Tibial artery (tissue), 4 donors: Measurements from ENCODE around the gene GALNT17.

ENCODE experiments used
- DNase-seq, 2 donors: peaks; one replicate each; pipeline ENCODE4 v3.0.0-alpha.2; 2019
- H3K27ac ChIP-seq, 2 donors: fragments of 200-600 bp; sonication (generic) in 1 of 2; 1 replicate in 1 of 2; 2 replicates in 1 of 2; pipeline ENCODE4 v1.5.1; 2018 to 2019; ENCODE audit warnings: mild to moderate bottlenecking in 1 of 2
- H3K27me3 ChIP-seq, 2 donors: fragments of 200-600 bp; sonication (generic) in 1 of 2; one replicate each; pipeline versions ENCODE4 v1.5.1 to v1.6.0; 2016 to 2019
- H3K36me3 ChIP-seq, 3 donors: fragments of 200-600 bp; sonication (generic) in 2 of 3; one replicate each; pipeline ENCODE4 v1.5.1; 2016 to 2019; ENCODE audit warnings: mild to moderate bottlenecking in 2 of 3
- H3K4me1 ChIP-seq, 4 donors: fragments of 200-600 bp; sonication (generic) in 2 of 4; 1 replicate in 3 of 4; 2 replicates in 1 of 4; pipeline ENCODE4 v1.5.1; 2016 to 2019
- H3K4me3 ChIP-seq, 2 donors: fragments of 200-600 bp; sonication (generic) in 1 of 2; 1 replicate in 1 of 2; 2 replicates in 1 of 2; pipeline ENCODE4 v1.5.1; 2018 to 2019; ENCODE audit warnings: mild to moderate bottlenecking in 2 of 2
- H3K9me3 ChIP-seq, 3 donors: fragments of 200-600 bp; sonication (generic) in 1 of 3; one replicate each; pipeline ENCODE4 v1.5.1; 2016 to 2019
- CTCF ChIP-seq, 2 experiments: fragments of 200-600 bp in 1 of 2; fragments of 450-650 bp in 1 of 2; IDR thresholded peaks; one replicate each; pipeline ENCODE4 v1.5.1; 2017 to 2019; ENCODE audit warnings: antibody characterized with exemption in 2 of 2, mild to moderate bottlenecking in 1 of 2, moderate library complexity in 1 of 2
- intact Hi-C: fragments of 100-400 bp; cut with DNase I; formaldehyde crosslinking; loops from one replicate; pipeline ENCODE4 v1.15.0; 2023; ENCODE audit warnings: low total_unique reads

GALNT17 gene

GRCh38 chr7:71461572-71461971 is 329.6 kb downstream of the GALNT17 start:
- Histone ChIP-seq H3K27ac (no peak overlapping the region), H3K4me1 (peaks cover 0 to 5% (median 0%) of the 10 kb centered on the region in 4 donors), H3K27me3 (no peaks in the 10 kb centered on the region), H3K36me3 (no peaks in the 10 kb centered on the region), H3K9me3 (no peaks in the 10 kb centered on the region), H3K4me3 (no peak overlapping the region)
- no peak for TF ChIP-seq CTCF (IDR thresholded peaks at IDR 0.05)
- no peak for DNase-seq
- intact Hi-C loops, result no loop called here

GRCh38 chr7:71465741-71466189 is 333.8 kb downstream of the GALNT17 start:
- Histone ChIP-seq H3K27ac (no peak overlapping the region), H3K4me3 (no peak overlapping the region), H3K4me1 (peaks cover 0 to 4% (median 1%) of the 10 kb centered on the region in 4 donors), H3K27me3 (no peaks in the 10 kb centered on the region), H3K36me3 (no peaks in the 10 kb centered on the region), H3K9me3 (no peaks in the 10 kb centered on the region)
- DNase-seq, result no peak
- TF ChIP-seq CTCF (IDR thresholded peaks at IDR 0.05), result no peak
- intact Hi-C loops, result no loop called here

DNA sequence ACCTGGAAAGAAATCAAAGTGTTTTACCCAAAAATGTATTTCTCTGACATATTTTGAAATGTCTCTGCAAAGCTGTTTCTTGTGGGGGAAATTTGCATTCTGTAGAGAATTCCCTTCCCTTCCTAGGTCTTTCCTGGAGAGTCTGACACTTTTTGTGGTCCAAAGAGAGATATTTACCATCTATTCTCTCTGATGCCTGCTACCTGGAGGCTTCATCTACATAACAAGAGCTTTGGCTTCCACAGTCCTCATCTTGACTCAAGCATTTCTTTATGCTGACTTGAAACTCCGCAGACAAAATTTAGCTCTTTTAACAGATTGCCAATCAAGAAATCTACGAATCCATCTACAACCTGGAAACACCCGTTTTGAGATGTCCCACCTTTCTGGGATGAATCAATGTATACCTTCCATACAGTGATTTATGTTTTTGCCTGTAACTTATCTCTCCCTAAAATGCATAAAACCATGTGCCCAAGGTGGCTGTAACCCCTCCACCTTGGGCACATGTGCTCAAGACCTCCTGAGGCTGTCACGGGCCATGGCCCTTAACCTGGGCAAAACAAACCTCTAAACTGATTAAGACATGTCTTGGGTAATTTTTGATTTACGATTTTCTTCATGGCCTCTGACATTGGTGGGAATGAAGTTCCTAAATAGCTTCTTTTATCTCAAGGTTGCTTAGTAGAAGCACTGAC is 334.7 kb downstream of the GALNT17 start:
- H3K27ac ChIP-seq, result no peak overlapping the region
- peaks cover 0 to 4% (median 0%) of the 10 kb centered on the region in 4 donors for H3K4me1 ChIP-seq
- no peaks in the 10 kb centered on the region for H3K36me3 ChIP-seq
- DNase-seq, result no peak
- no peak overlapping the region for H3K4me3 ChIP-seq
- no peak for TF ChIP-seq CTCF (IDR thresholded peaks at IDR 0.05)
- intact Hi-C loops, result no loop called here
- no peaks in the 10 kb centered on the region for H3K27me3 ChIP-seq
- no peaks in the 10 kb centered on the region for H3K9me3 ChIP-seq

GRCh38 chr7:71470326-71470725 is 338.4 kb downstream of the GALNT17 start:
- H3K4me3 ChIP-seq, result no peak overlapping the region
- no peak for DNase-seq
- peaks cover 0 to 9% (median 4%) of the 10 kb centered on the region in 3 donors for H3K9me3 ChIP-seq
- no peak overlapping the region for H3K27ac ChIP-seq
- H3K27me3 ChIP-seq, result no peaks in the 10 kb centered on the region
- H3K36me3 ChIP-seq, result peaks cover 0 to 6% (median 0%) of the 10 kb centered on the region in 3 donors
- intact Hi-C loops, result no loop called here
- TF ChIP-seq CTCF (IDR thresholded peaks at IDR 0.05), result no peak
- H3K4me1 ChIP-seq, result peaks cover 0 to 4% (median 0%) of the 10 kb centered on the region in 4 donors

- TF ChIP-seq CTCF (IDR thresholded peaks at IDR 0.05), result no peak
- no peak for DNase-seq
- peaks cover 0 to 9% (median 4%) of the 10 kb centered on the region in 3 donors for H3K9me3 ChIP-seq
- no peak overlapping the region for H3K4me3 ChIP-seq
- intact Hi-C loops, result no loop called here
- no peak overlapping the region for H3K27ac ChIP-seq
- H3K36me3 ChIP-seq, result peaks cover 0 to 6% (median 0%) of the 10 kb centered on the region in 3 donors
- peaks cover 0 to 4% (median 0%) of the 10 kb centered on the region in 4 donors for H3K4me1 ChIP-seq
- H3K27me3 ChIP-seq, result no peaks in the 10 kb centered on the region
These were observed 338.9 kb downstream of the GALNT17 start for GRCh38 chr7:71470830-71471229.
